Keratinocyte (primary cell): Measurements from ENCODE around the gene SPAG5. TPM values are rescaled to one million over a fixed set of nuclear protein-coding genes. Genes with fewer than 3 reads are reported as not detected.
"Not testable (repeated sequence)": the region's sequence is repeated elsewhere in the genome, so short reads cannot be mapped to it uniquely, and the experiment has no call there.

Experiments
- DNase-seq: peaks from one replicate; pipeline ENCODE4 v3.0.0-alpha.2; 2011; ENCODE audit warnings: low read depth, missing footprints, low spot score
- FAIRE-seq: peaks from 2 replicates; lab custom pipeline; 2011; peaks lifted over from hg19 to GRCh38; lab: Jason Lieb, UNC
- H2AFZ ChIP-seq: 2 replicates; pipeline ENCODE4 v1.6.0; 2012; ENCODE audit warnings: low read length, control low read depth, inconsistent platforms; ENCODE audit not compliant: control insufficient read depth
- H3K27ac ChIP-seq: 2 replicates; pipeline ENCODE4 v1.5.1; 2011; ENCODE audit warnings: low read length; ENCODE audit not compliant: control insufficient read depth, insufficient read depth
- H3K27me3 ChIP-seq: 3 replicates; pipeline ENCODE4 v1.6.0; 2011; ENCODE audit warnings: low read length; ENCODE audit not compliant: control insufficient read depth, insufficient read depth; ENCODE audit errors: extremely low read depth
- H3K36me3 ChIP-seq, 2 experiments: 2 replicates in 1 of 2; 3 replicates in 1 of 2; pipeline ENCODE4 v1.5.1; 2011; ENCODE audit warnings: low read length in 2 of 2, mild to moderate bottlenecking in 1 of 2; ENCODE audit not compliant: control insufficient read depth in 2 of 2, insufficient read depth in 2 of 2; ENCODE audit errors: extremely low read depth in 1 of 2
- H3K4me1 ChIP-seq: 3 replicates; pipeline ENCODE4 v1.5.1; 2011; ENCODE audit warnings: low read length; ENCODE audit not compliant: control insufficient read depth, insufficient read depth; ENCODE audit errors: extremely low read depth
- H3K4me2 ChIP-seq: 3 replicates; pipeline ENCODE4 v1.6.0; 2011; ENCODE audit warnings: low read depth, low read length; ENCODE audit not compliant: control insufficient read depth, insufficient read depth; ENCODE audit errors: extremely low read depth
- H3K4me3 ChIP-seq, 3 experiments: fragments of 200-600 bp in 1 of 3; sonication (generic) in 1 of 3; 2 replicates in 2 of 3; 3 replicates in 1 of 3; pipeline ENCODE4 v1.5.1; 2011 to 2016; ENCODE audit warnings: low read length in 3 of 3, mild to moderate bottlenecking in 3 of 3, control low read depth in 2 of 3, inconsistent platforms in 1 of 3, low read depth in 1 of 3, mixed read lengths in 1 of 3, mixed run types in 1 of 3, moderate library complexity in 1 of 3; ENCODE audit not compliant: control insufficient read depth in 2 of 3, insufficient read depth in 2 of 3; ENCODE audit errors: extremely low read depth in 1 of 3
- H3K79me2 ChIP-seq: 2 replicates; pipeline ENCODE4 v1.6.0; 2012; ENCODE audit warnings: low read length; ENCODE audit not compliant: control insufficient read depth, insufficient read depth
- H3K9ac ChIP-seq: 3 replicates; pipeline ENCODE4 v1.6.0; 2011; ENCODE audit warnings: low read length; ENCODE audit not compliant: control insufficient read depth, insufficient read depth; ENCODE audit errors: extremely low read depth
- H3K9me1 ChIP-seq: 3 replicates; pipeline ENCODE4 v1.6.0; 2011; ENCODE audit warnings: low read length; ENCODE audit not compliant: control insufficient read depth, insufficient read depth; ENCODE audit errors: extremely low read depth
- H3K9me3 ChIP-seq: 2 replicates; pipeline ENCODE4 v1.5.1; 2012; ENCODE audit warnings: low read depth, low read length; ENCODE audit not compliant: control insufficient read depth
- H4K20me1 ChIP-seq: 3 replicates; pipeline ENCODE4 v1.6.0; 2011; ENCODE audit warnings: low read length; ENCODE audit not compliant: control insufficient read depth, insufficient read depth; ENCODE audit errors: extremely low read depth
- CTCF ChIP-seq, 3 experiments: IDR thresholded peaks in 1 of 3; conservative IDR thresholded peaks in 1 of 3; optimal IDR thresholded peaks in 1 of 3; 2 replicates in 2 of 3; 3 replicates in 1 of 3; pipeline versions ENCODE3 to v1.5.1; 2011; ENCODE audit warnings: low read length in 3 of 3, mild to moderate bottlenecking in 3 of 3, moderate library complexity in 2 of 3, control low read depth in 1 of 3, inconsistent platforms in 1 of 3; ENCODE audit not compliant: insufficient read depth in 2 of 3; ENCODE audit errors: extremely low read depth in 1 of 3
- EZH2 ChIP-seq: IDR thresholded peaks from one replicate; pipeline ENCODE4 v1.6.1; 2012; ENCODE audit warnings: inconsistent platforms, mild to moderate bottlenecking, low read length, moderate library complexity
- dilution Hi-C: fragments of 300-500 bp; cut with MboI; formaldehyde crosslinking; loops from one replicate; pipeline ENCODE4 v1.7.0; 2020; ENCODE audit warnings: low sequenced_read_pairs; ENCODE audit not compliant: extremely low pct_ligation_motif_present
- polyA plus RNA-seq, 5 experiments: library from polyadenylated mRNA; depleted of rRNA in 3 of 5; stranded (reverse) in 3 of 5; stranded (forward) in 1 of 5; unstranded in 1 of 5; fragments of >200 nt; gene quantifications; 1 replicate in 1 of 5; 2 replicates in 3 of 5; 3 replicates in 1 of 5; pipeline versions ENCODE4 v1.2.1 to v1.2.3, GENCODE V29; 2011 to 2012; ENCODE audit warnings: missing spikeins in 2 of 5, low read depth in 1 of 5, low replicate concordance in 1 of 5

The SPAG5 gene
- polyA plus RNA-seq, 1 donor (not counting 4 experiments of a cell fraction or from before 2014, with no cell fraction given) = 21.1 TPM

GRCh38 chr17:28612531-28612930 is 13.7 kb upstream of the SPAG5 start:
- no peak for TF ChIP-seq EZH2
- TF ChIP-seq CTCF (optimal IDR thresholded peaks at IDR 0.05 in 1 of 3, IDR thresholded peaks at IDR 0.05 in 1 of 3, conservative IDR thresholded peaks at IDR 0.05 in 1 of 3; ENCODE audit: extremely low read depth in 1 of 3, insufficient read depth in 2 of 3, low read length in 3 of 3) = no peak
- H3K4me2 ChIP-seq = no peak overlapping the region
- dilution Hi-C loops = no loop called here
- H3K9me1 ChIP-seq = no peaks in the 10 kb centered on the region
- no peak overlapping the region for H3K9ac ChIP-seq
- no peak for FAIRE-seq
- no peak overlapping the region for H3K4me3 ChIP-seq
- H3K36me3 ChIP-seq = peaks cover 42 to 47% of the 10 kb centered on the region in 2 experiments
- H3K9me3 ChIP-seq = no peaks in the 10 kb centered on the region
- H2AFZ ChIP-seq = no peak overlapping the region
- no peak for DNase-seq
- no peaks in the 10 kb centered on the region for H3K79me2 ChIP-seq
- H3K27ac ChIP-seq = no peak overlapping the region
- no peaks in the 10 kb centered on the region for H4K20me1 ChIP-seq
- H3K27me3 ChIP-seq = no peaks in the 10 kb centered on the region
- no peaks in the 10 kb centered on the region for H3K4me1 ChIP-seq

GRCh38 chr17:28610376-28610775 is 11.6 kb upstream of the SPAG5 start:
- H3K4me2 ChIP-seq = no peak overlapping the region
- no peak overlapping the region for H3K9ac ChIP-seq
- DNase-seq = no peak
- no peaks in the 10 kb centered on the region for H3K79me2 ChIP-seq
- TF ChIP-seq CTCF (optimal IDR thresholded peaks at IDR 0.05 in 1 of 3, IDR thresholded peaks at IDR 0.05 in 1 of 3, conservative IDR thresholded peaks at IDR 0.05 in 1 of 3; ENCODE audit: extremely low read depth in 1 of 3, insufficient read depth in 2 of 3, low read length in 3 of 3) (no peak), EZH2 (no peak)
- H3K36me3 ChIP-seq = peaks cover 27 to 29% of the 10 kb centered on the region in 2 experiments
- dilution Hi-C loops = no loop called here
- H3K9me1 ChIP-seq = no peaks in the 10 kb centered on the region
- no peaks in the 10 kb centered on the region for H4K20me1 ChIP-seq
- no peak overlapping the region for H2AFZ ChIP-seq
- H3K4me1 ChIP-seq = no peaks in the 10 kb centered on the region
- FAIRE-seq = no peak
- no peak overlapping the region for H3K27ac ChIP-seq
- H3K4me3 ChIP-seq = no peak overlapping the region
- H3K9me3 ChIP-seq = no peaks in the 10 kb centered on the region
- no peaks in the 10 kb centered on the region for H3K27me3 ChIP-seq

GRCh38 chr17:28604031-28604430 is 5.2 kb upstream of the SPAG5 start:
- H3K4me1 ChIP-seq, DNase-seq, H3K9me3 ChIP-seq, H2AFZ ChIP-seq, H3K79me2 ChIP-seq, H3K27ac ChIP-seq, H3K9ac ChIP-seq, H3K4me2 ChIP-seq, H3K4me3 ChIP-seq, dilution Hi-C loops, FAIRE-seq, H3K36me3 ChIP-seq, H3K9me1 ChIP-seq, H4K20me1 ChIP-seq, H3K27me3 ChIP-seq: not testable (repeated sequence)
